KMS-11 (cell line): ENCODE results near the gene ZNF618.

ENCODE experiments used
- H2AFZ ChIP-seq: fragments of 200-600 bp; sonication (generic); 2 replicates; pipeline ENCODE4 v1.6.1; 2016; ENCODE audit warnings: antibody characterized with exemption, mixed run types, low read depth
- H3K27ac ChIP-seq: fragments of 200-600 bp; sonication (generic); 2 replicates; pipeline ENCODE4 v1.6.1; 2016; ENCODE audit warnings: mild to moderate bottlenecking, mixed run types
- H3K27me3 ChIP-seq: fragments of 200-600 bp; sonication (generic); 2 replicates; pipeline ENCODE4 v1.6.1; 2017; ENCODE audit warnings: mild to moderate bottlenecking, low read depth, mixed run types, moderate library complexity; ENCODE audit not compliant: insufficient read depth
- H3K36me3 ChIP-seq: fragments of 200-600 bp; sonication (generic); 2 replicates; pipeline ENCODE4 v1.6.1; 2017; ENCODE audit warnings: mild to moderate bottlenecking, mixed run types; ENCODE audit not compliant: insufficient read depth
- H3K4me1 ChIP-seq: fragments of 200-600 bp; sonication (generic); 2 replicates; pipeline ENCODE4 v1.6.1; 2016; ENCODE audit warnings: mild to moderate bottlenecking, low read depth, mixed run types; ENCODE audit not compliant: poor library complexity, severe bottlenecking
- H3K4me2 ChIP-seq: fragments of 200-600 bp; sonication (generic); 2 replicates; pipeline ENCODE4 v1.7.0; 2016; ENCODE audit warnings: mild to moderate bottlenecking, mixed run types
- H3K4me3 ChIP-seq: fragments of 200-600 bp; sonication (generic); IDR thresholded peaks from 2 replicates; pipeline ENCODE4 v1.6.1; 2017; ENCODE audit warnings: low read depth, low read length, mixed read lengths; ENCODE audit not compliant: insufficient read depth
- H3K79me2 ChIP-seq: fragments of 200-600 bp; sonication (generic); 2 replicates; pipeline ENCODE4 v1.6.1; 2016; ENCODE audit warnings: low read depth, mixed run types; ENCODE audit not compliant: insufficient read depth
- H3K9ac ChIP-seq: fragments of 200-600 bp; sonication (generic); 2 replicates; pipeline ENCODE4 v1.6.1; 2016; ENCODE audit warnings: mild to moderate bottlenecking, mixed run types
- H4K20me1 ChIP-seq: fragments of 200-600 bp; sonication (generic); 2 replicates; pipeline ENCODE4 v1.6.1; 2016; ENCODE audit warnings: mild to moderate bottlenecking, mixed run types; ENCODE audit not compliant: insufficient read depth
- CTCF ChIP-seq: fragments of 200-600 bp; sonication (generic); conservative IDR thresholded peaks from 2 replicates; pipeline ENCODE4 v1.6.1; 2017; ENCODE audit warnings: low read depth, mild to moderate bottlenecking, antibody characterized with exemption, low read length, moderate library complexity, mixed read lengths

Gene ZNF618

GRCh38 chr9:113957821-113958341 lies 81.8 kb downstream of the ZNF618 start:
- Histone ChIP-seq H3K4me1 (no peaks in the 10 kb centered on the region), H2AFZ (no peak overlapping the region), H3K9ac (no peak overlapping the region), H3K4me2 (no peak overlapping the region), H3K79me2 (no peaks in the 10 kb centered on the region), H3K27ac (no peak overlapping the region), H4K20me1 (no peaks in the 10 kb centered on the region), H3K36me3 (no peaks in the 10 kb centered on the region), H3K27me3 (no peaks in the 10 kb centered on the region), H3K4me3 (no peak overlapping the region)
- TF ChIP-seq CTCF: no peak

GRCh38 chr9:113958556-113958955 lies 82.4 kb downstream of the ZNF618 start:
- Histone ChIP-seq H3K4me3 (no peak overlapping the region), H3K36me3 (no peaks in the 10 kb centered on the region), H3K79me2 (no peaks in the 10 kb centered on the region), H2AFZ (no peak overlapping the region), H3K9ac (no peak overlapping the region), H4K20me1 (no peaks in the 10 kb centered on the region), H3K4me2 (no peak overlapping the region), H3K4me1 (no peaks in the 10 kb centered on the region), H3K27ac (no peak overlapping the region), H3K27me3 (no peaks in the 10 kb centered on the region)
- TF ChIP-seq CTCF: no peak

GRCh38 chr9:113960768-113961167 lies 84.7 kb downstream of the ZNF618 start:
- H2AFZ ChIP-seq: no peak overlapping the region
- no peak for TF ChIP-seq CTCF
- H3K4me3 ChIP-seq: no peak overlapping the region
- no peak overlapping the region for H3K9ac ChIP-seq
- no peak overlapping the region for H3K27ac ChIP-seq
- H3K4me2 ChIP-seq: no peak overlapping the region
- no peaks in the 10 kb centered on the region for H4K20me1 ChIP-seq
- no peaks in the 10 kb centered on the region for H3K27me3 ChIP-seq
- H3K36me3 ChIP-seq: no peaks in the 10 kb centered on the region
- H3K4me1 ChIP-seq: no peaks in the 10 kb centered on the region
- H3K79me2 ChIP-seq: no peaks in the 10 kb centered on the region

- Histone ChIP-seq H3K9ac (no peak overlapping the region), H3K4me3 (no peak overlapping the region), H3K36me3 (no peaks in the 10 kb centered on the region), H3K4me1 (no peaks in the 10 kb centered on the region), H4K20me1 (no peaks in the 10 kb centered on the region), H3K79me2 (no peaks in the 10 kb centered on the region), H2AFZ (no peak overlapping the region), H3K27ac (no peak overlapping the region), H3K27me3 (no peaks in the 10 kb centered on the region), H3K4me2 (no peak overlapping the region)
- TF ChIP-seq CTCF: no peak
Measured at GRCh38 chr9:113962396-113962795, 86.3 kb downstream of the ZNF618 start.
